ENCODE data around the gene ANAPC15.
A peak's percentile ranks its signal among the peaks of the same experiment; 100 is the strongest.

Gene ANAPC15

GRCh38 chr11:72112143-72112977 lies at the start of gene ANAPC15:
Gene ANAPC15, minus strand, starts transcription at chr11:72112695. Its CDS starts 1,419 bp downstream, at chr11:72111276.
- CTCF ChIA-PET: interaction anchor here (0.6 to 1.8 kb wide), 5 partner anchors 13 to 358 kb away, joined by 3 to 6 read pairs (median 4); no protein-coding TSS in a partner anchor
- H3K36me3 ChIP-seq (ENCODE audit: control insufficient read depth in 2 of 2, insufficient read depth in 1 of 2, low read length in 2 of 2): peaks cover 0 to 24% of the 10 kb centered on the region in 2 experiments; a peak in 1 of 3 replicates
- TF ChIP-seq ZNF302 (tag by site-specific recombination; IDR thresholded peaks at IDR 0.05; ENCODE audit: low read depth): no peak
- no peak for TF ChIP-seq ZNF654 (tag by site-specific recombination; IDR thresholded peaks at IDR 0.05; ENCODE audit: low read depth)
- no peak for TF ChIP-seq YY2 (tag by site-specific recombination; IDR thresholded peaks at IDR 0.05)
- TF ChIP-seq ZNF394 (tag by site-specific recombination; IDR thresholded peaks at IDR 0.05; ENCODE audit: borderline replicate concordance): no peak
- no peak for TF ChIP-seq ZNF202 (tag by site-specific recombination; IDR thresholded peaks at IDR 0.05; ENCODE audit: borderline replicate concordance)
- TF ChIP-seq HOXD13 (CRISPR knock-in tag; IDR thresholded peaks at IDR 0.05; ENCODE audit: borderline replicate concordance): no peak
- no peak for TF ChIP-seq ZNF404 (tag by site-specific recombination; IDR thresholded peaks at IDR 0.05)
- no peak for TF ChIP-seq GLI2 (tag by site-specific recombination; IDR thresholded peaks at IDR 0.05; ENCODE audit: borderline replicate concordance, low read depth)
- no peak for TF ChIP-seq KLF16 (tag by site-specific recombination; IDR thresholded peaks at IDR 0.05)
- TF ChIP-seq ZSCAN16 (tag by site-specific recombination; IDR thresholded peaks at IDR 0.05): no peak
- no peak for TF ChIP-seq ZNF324 (tag by site-specific recombination; IDR thresholded peaks at IDR 0.05)
- TF ChIP-seq ZNF514 (tag by site-specific recombination; IDR thresholded peaks at IDR 0.05): no peak
- TF ChIP-seq KLF8 (tag by site-specific recombination; IDR thresholded peaks at IDR 0.05): peak; percentile 58; the same call in 1 of the 2 replicates
- no peak for TF ChIP-seq ZNF610 (tag by site-specific recombination; IDR thresholded peaks at IDR 0.05; ENCODE audit: borderline replicate concordance)
- no peak for TF ChIP-seq ZNF221 (tag by site-specific recombination; IDR thresholded peaks at IDR 0.05; ENCODE audit: borderline replicate concordance)
- TF ChIP-seq ZBTB21 (tag by site-specific recombination; IDR thresholded peaks at IDR 0.05): peak; percentile 72
- TF ChIP-seq ZNF169 (tag by site-specific recombination; IDR thresholded peaks at IDR 0.05): no peak
- no peak for TF ChIP-seq ZNF704 (tag by site-specific recombination; IDR thresholded peaks at IDR 0.05)
- peak; percentile 62; the same call in 1 of the 2 replicates for TF ChIP-seq SP7 (tag by site-specific recombination; IDR thresholded peaks at IDR 0.05)
- no peak for TF ChIP-seq ZNF24 (tag by site-specific recombination; IDR thresholded peaks at IDR 0.05)
- no peak for TF ChIP-seq ZNF423 (tag by site-specific recombination; IDR thresholded peaks at IDR 0.05)
- no peak for TF ChIP-seq ZNF214 (tag by site-specific recombination; IDR thresholded peaks at IDR 0.05; ENCODE audit: borderline replicate concordance)
- TF ChIP-seq ZNF112 (tag by site-specific recombination; IDR thresholded peaks at IDR 0.05): no peak
- no peak for TF ChIP-seq ZNF311 (tag by site-specific recombination; IDR thresholded peaks at IDR 0.05; ENCODE audit: borderline replicate concordance)
- TF ChIP-seq TSHZ1 (tag by site-specific recombination; IDR thresholded peaks at IDR 0.05; ENCODE audit: borderline replicate concordance): no peak
- no peak for TF ChIP-seq ZBTB8A (tag by site-specific recombination; IDR thresholded peaks at IDR 0.05)
- no peak for TF ChIP-seq SCRT2 (tag by site-specific recombination; IDR thresholded peaks at IDR 0.05)
- TF ChIP-seq ZSCAN23 (tag by site-specific recombination; IDR thresholded peaks at IDR 0.05): no peak
- TF ChIP-seq ZNF501 (tag by site-specific recombination; IDR thresholded peaks at IDR 0.05): peak; percentile 71; the same call in 1 of the 2 replicates
- TF ChIP-seq KLF9 (tag by site-specific recombination; IDR thresholded peaks at IDR 0.05; ENCODE audit: low read depth): peak; percentile 78
- TF ChIP-seq ZNF777 (tag by site-specific recombination; IDR thresholded peaks at IDR 0.05; ENCODE audit: borderline replicate concordance): no peak
- no peak for TF ChIP-seq ZNF146 (tag by site-specific recombination; IDR thresholded peaks at IDR 0.05)
- no peak for TF ChIP-seq ZNF133 (tag by site-specific recombination; IDR thresholded peaks at IDR 0.05)
- no peak for TF ChIP-seq ZNF785 (tag by site-specific recombination; IDR thresholded peaks at IDR 0.05)
- TF ChIP-seq EGR2 (tag by site-specific recombination; IDR thresholded peaks at IDR 0.05; ENCODE audit: low read depth): peak; percentile 32; the same call in 1 of the 2 replicates
- TF ChIP-seq ZNF707 (tag by site-specific recombination; IDR thresholded peaks at IDR 0.05): no peak

More at GRCh38 chr11:72112143-72112977, at the start of gene ANAPC15:
- POLR2A ChIA-PET: interaction anchor here (0.7 to 1.3 kb wide), 10 partner anchors 10 to 326 kb away, joined by 3 to 7 read pairs (median 4); partner anchors contain the start of gene LAMTOR1
- H3K27ac ChIP-seq (ENCODE audit: extremely low read depth, low read depth, low read length): peak within 1 kb of the TSS; percentile 66
- no peaks in the 10 kb centered on the region for H3K4me1 ChIP-seq (ENCODE audit: control insufficient read depth, insufficient read depth, low read length)
- peak within 1 kb of the TSS; percentile 73 for H3K4me3 ChIP-seq (ENCODE audit: low read depth, low read length)
- H3K9me3 ChIP-seq (ENCODE audit: control insufficient read depth, insufficient read depth, low read depth, low read length): no peaks in the 10 kb centered on the region
